ENCODE measurements around the gene RARRES2.

DNA sequence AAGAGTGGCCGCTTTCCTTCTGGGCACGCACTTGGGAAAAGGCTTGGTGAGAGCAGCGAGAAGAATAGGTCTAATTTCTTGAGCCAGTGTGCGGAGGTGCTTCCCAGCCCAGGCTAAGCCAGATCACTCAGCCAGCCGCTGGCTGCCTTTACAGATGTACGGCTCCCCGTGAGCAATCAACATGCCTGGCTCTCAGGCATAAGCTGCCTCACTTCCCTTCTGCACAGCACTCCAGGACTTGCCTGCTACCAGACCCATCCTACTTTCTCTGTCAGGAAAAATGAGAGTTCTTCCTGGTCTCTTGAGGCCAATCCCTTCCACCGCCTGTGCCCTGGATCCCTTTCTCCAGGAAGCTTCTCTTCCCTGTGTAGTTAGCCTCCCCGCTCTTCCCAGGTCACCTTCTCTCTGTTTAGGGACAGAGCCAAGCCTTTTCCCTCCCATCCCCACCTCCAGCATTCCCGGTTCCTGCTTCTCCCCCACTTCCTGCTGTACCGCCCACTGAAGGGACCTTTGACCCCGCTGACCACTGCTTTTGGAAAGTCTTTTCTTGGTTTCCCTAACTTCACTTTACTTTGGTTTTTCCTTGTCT, 17.0 kb downstream of the RARRES2 start:
- TF ChIP-seq POU2F2 (IDR thresholded peaks at IDR 0.05; ENCODE audit: low read depth, low read length) = no peak
- no peak for TF ChIP-seq POLR2A (IDR thresholded peaks at IDR 0.05; ENCODE audit: low read depth, low read length)
- no peak for TF ChIP-seq POLR2AphosphoS5 (IDR thresholded peaks at IDR 0.05; ENCODE audit: low read depth, low read length)
- TF ChIP-seq SPI1 (IDR thresholded peaks at IDR 0.05; ENCODE audit: low read depth, low read length) = 0 out of 2 replicates have a peak, but pooled peaks have one; percentile 29
